Activated T-cell treated with anti-CD3 and anti-CD28 coated beads, Interleukin-2, amount 50 U/mL, for 1 hour (primary cell): ENCODE data around the gene CMIP.

Experiments
- DNase-seq: peaks from one replicate; pipeline ENCODE4 v3.0.0-alpha.2; 2020

Gene CMIP

GRCh38 chr16:81448154-81449131, 3.8 kb downstream of the CMIP start:
- no peak for DNase-seq

- no peak for DNase-seq
Observed at GRCh38 chr16:81449241-81449640, 4.6 kb downstream of the CMIP start.

DNA sequence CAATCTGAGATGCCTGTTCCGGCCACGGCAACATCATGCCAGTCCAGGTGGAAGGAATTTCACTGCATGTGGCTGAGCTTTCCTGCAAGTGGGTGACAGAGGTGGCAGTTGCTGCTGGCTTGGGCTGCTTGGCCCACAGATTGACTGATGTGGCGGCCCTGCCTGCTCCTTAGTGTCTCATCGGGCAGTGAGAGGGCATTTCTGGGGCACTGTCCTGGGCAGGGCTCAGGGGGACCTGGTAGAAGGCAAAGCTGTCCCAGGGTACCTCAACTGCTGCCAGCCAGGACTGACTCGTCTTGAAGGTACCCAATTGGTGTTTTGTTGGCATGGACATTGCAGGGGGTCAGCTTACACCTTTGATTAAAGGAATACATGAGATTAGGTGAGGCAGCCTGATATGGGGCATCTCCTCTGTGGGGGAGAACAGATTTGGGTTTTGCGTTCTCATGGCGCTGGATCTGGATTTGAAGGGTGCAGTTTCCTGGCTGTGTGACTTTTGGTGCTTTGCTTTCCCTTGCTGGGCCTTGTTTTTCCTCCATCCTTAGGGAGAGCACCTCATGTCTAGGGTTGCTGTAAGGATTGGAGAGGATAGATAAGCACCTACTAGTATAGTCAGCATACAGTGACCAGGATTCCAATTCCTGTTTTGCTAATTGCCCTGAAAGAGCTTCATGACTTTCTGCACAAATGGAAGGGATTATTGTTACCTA, 5.4 kb downstream of the CMIP start:
- DNase-seq = no peak

- no peak for DNase-seq
Observed at GRCh38 chr16:81450783-81451491, 6.3 kb downstream of the CMIP start.

- peak; percentile 46 for DNase-seq
Observed at GRCh38 chr16:81451753-81452680, 7.4 kb downstream of the CMIP start.

- DNase-seq = no peak
Observed at GRCh38 chr16:81453091-81453728, 8.6 kb downstream of the CMIP start.

- DNase-seq = no peak
Observed at GRCh38 chr16:81454044-81454443, 9.4 kb downstream of the CMIP start.

DNA sequence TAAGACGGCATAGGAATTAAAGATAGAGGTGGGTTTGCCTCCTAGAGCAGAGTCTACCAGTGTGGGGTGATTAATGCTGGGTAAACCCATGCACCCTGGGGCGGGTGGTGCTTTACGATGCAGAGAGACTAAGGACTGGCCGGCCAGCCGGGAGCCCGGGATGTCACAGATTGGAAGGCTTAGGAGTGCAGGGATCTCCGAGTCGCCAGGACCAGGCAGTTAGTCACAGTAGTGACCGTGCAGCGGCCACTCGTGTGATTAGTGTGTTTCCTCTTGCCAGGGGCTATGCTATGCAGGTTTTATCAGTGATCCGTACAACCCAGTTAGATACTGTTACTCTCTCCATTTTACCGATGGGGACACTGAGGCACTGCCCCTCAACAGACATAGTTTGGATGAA, 10.4 kb downstream of the CMIP start:
- DNase-seq = no peak

GRCh38 chr16:81455720-81456494, 11.3 kb downstream of the CMIP start:
- DNase-seq = no peak

- no peak for DNase-seq
Observed at GRCh38 chr16:81456523-81457325, 12.1 kb downstream of the CMIP start.

GRCh38 chr16:81457326-81458133, 12.9 kb downstream of the CMIP start:
- DNase-seq = no peak

GRCh38 chr16:81458149-81458669, 13.6 kb downstream of the CMIP start:
- DNase-seq = no peak

GRCh38 chr16:81458827-81459598, 14.4 kb downstream of the CMIP start:
- DNase-seq = no peak

- DNase-seq = no peak
Observed at GRCh38 chr16:81460075-81460474, 15.5 kb downstream of the CMIP start.

DNA sequence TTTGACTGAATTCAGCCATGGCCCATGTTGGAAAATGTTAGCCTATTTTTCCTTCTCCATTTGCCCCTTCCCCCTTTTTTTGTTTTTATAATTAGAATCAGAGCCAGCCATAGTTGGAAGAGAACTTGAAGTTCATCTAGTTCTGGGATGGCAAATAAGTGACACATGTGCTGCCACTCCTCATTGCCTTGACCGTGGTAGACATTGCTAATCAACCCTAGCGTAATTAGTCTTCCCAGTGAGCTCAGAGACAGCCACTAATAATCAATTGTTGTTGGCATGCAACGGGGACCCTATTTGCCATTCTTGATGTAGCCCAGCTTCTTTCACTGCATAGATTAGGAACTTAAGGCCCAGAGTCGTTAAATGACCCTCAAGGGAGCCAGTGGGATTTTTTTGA, 16.6 kb downstream of the CMIP start:
- DNase-seq = no peak

DNA sequence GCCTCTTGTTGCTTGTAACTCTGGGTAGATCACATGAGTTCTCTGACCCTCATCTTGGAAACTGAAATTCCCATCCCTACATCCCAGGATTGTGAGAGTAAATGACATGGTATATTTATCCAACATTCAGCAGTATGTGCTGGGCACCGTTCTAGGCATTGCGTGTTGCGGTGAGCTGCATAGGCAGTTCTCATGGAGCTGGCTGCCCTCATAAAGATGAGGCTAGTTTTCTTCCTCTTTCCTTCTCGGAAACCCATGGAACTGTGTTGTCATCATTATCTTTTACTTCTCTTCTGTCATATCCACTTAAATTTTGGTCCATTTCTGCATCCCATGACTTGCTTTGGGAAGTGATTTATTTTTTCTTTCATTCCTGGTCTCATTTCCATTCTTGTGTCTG, 17.2 kb downstream of the CMIP start:
- no peak for DNase-seq

- DNase-seq = no peak
Observed at GRCh38 chr16:81462683-81463082, 18.1 kb downstream of the CMIP start.

- DNase-seq = no peak
Observed at GRCh38 chr16:81463296-81463890, 18.8 kb downstream of the CMIP start.
